Prostate gland (tissue), 2 donors: ENCODE data around the gene PGA4.

Experiments
- POLR2A ChIP-seq: fragments of 450-650 bp; IDR thresholded peaks from one replicate; pipeline ENCODE4 v1.6.1; 2016; ENCODE audit warnings: antibody characterized with exemption, mild to moderate bottlenecking
- TF ChIP-seq, protein P1 (sequence below), 4 experiments: fragments of 200-600 bp in 2 of 4; fragments of 450-650 bp in 2 of 4; sonication (generic) in 2 of 4; IDR thresholded peaks; 1 replicate in 3 of 4; 2 replicates in 1 of 4; pipeline ENCODE4 v1.5.1; 2016 to 2019; ENCODE audit warnings: antibody characterized with exemption in 4 of 4, mild to moderate bottlenecking in 2 of 4, moderate library complexity in 2 of 4

DNA sequence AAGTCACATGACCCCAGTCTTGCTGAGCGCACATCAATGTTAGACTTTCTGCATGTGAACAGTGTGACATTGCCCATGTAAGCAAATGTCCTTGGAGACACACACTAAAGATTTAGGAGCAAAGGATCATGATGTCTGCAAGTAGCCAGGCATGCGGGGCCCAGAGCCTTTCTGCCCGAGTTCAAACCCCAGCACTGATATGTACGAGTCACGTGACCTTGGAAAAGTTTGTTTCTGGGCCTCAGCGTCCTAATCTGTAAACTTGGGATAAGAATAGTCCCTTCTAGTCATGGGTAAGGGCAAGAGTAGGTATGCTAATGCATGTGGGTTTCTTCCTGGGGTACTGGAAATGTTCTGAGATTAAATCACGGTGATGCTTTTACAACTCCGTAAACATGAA lies 35.6 kb upstream of the PGA4 start:
- TF ChIP-seq, protein P1, sequence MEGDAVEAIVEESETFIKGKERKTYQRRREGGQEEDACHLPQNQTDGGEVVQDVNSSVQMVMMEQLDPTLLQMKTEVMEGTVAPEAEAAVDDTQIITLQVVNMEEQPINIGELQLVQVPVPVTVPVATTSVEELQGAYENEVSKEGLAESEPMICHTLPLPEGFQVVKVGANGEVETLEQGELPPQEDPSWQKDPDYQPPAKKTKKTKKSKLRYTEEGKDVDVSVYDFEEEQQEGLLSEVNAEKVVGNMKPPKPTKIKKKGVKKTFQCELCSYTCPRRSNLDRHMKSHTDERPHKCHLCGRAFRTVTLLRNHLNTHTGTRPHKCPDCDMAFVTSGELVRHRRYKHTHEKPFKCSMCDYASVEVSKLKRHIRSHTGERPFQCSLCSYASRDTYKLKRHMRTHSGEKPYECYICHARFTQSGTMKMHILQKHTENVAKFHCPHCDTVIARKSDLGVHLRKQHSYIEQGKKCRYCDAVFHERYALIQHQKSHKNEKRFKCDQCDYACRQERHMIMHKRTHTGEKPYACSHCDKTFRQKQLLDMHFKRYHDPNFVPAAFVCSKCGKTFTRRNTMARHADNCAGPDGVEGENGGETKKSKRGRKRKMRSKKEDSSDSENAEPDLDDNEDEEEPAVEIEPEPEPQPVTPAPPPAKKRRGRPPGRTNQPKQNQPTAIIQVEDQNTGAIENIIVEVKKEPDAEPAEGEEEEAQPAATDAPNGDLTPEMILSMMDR (IDR thresholded peaks at IDR 0.05), result no peak
- TF ChIP-seq POLR2A, result no peak
